Epithelial cell of esophagus (primary cell): ENCODE data around the gene GPR3.
A peak's percentile ranks its signal among the peaks of the same experiment; 100 is the strongest.

Experiments
- DNase-seq: peaks from one replicate; pipeline ENCODE4 v3.0.0; 2010; ENCODE audit warnings: low read depth
- H3K4me3 ChIP-seq: 2 replicates; pipeline ENCODE4 v1.5.1; 2011; ENCODE audit warnings: mild to moderate bottlenecking, low read length, control low read depth
- CTCF ChIP-seq: IDR thresholded peaks from 2 replicates; pipeline ENCODE4 v1.5.1; 2011; ENCODE audit warnings: low read depth, mild to moderate bottlenecking, low read length, control low read depth, inconsistent platforms; ENCODE audit not compliant: insufficient read depth; ENCODE audit errors: missing control alignments

The GPR3 gene

GRCh38 chr1:27348861-27349783 is 43.3 kb upstream of the GPR3 start:
- peak; percentile 88 for DNase-seq
- H3K4me3 ChIP-seq = no peak overlapping the region
- TF ChIP-seq CTCF = no peak

GRCh38 chr1:27349784-27350662 is 42.4 kb upstream of the GPR3 start:
- H3K4me3 ChIP-seq = no peak overlapping the region
- TF ChIP-seq CTCF = no peak
- peak; percentile 54 for DNase-seq

GRCh38 chr1:27350663-27351540 is 41.5 kb upstream of the GPR3 start:
- H3K4me3 ChIP-seq = no peak overlapping the region
- no peak for TF ChIP-seq CTCF
- no peak for DNase-seq

- no peak for DNase-seq
- no peak for TF ChIP-seq CTCF
- H3K4me3 ChIP-seq = no peak overlapping the region
These were observed 40.8 kb upstream of the GPR3 start for GRCh38 chr1:27351541-27352107.

- TF ChIP-seq CTCF = no peak
- no peak for DNase-seq
- H3K4me3 ChIP-seq = no peak overlapping the region
These were observed 39.3 kb upstream of the GPR3 start for GRCh38 chr1:27353166-27353565.

- no peak for DNase-seq
- no peak for TF ChIP-seq CTCF
- no peak overlapping the region for H3K4me3 ChIP-seq
These were observed 38.8 kb upstream of the GPR3 start for GRCh38 chr1:27353629-27354028.
